ENCODE results near the gene KAT8. TPM values are rescaled to one million over a fixed set of nuclear protein-coding genes. Genes with fewer than 3 reads are reported as not detected.

The KAT8 gene
- total and polyA plus RNA-seq, 9 of the 15 experiments (the other 6 are each of a cell fraction or from before 2014, with no cell fraction given) = 10.0 to 98.5 (median 76.4) TPM

DNA sequence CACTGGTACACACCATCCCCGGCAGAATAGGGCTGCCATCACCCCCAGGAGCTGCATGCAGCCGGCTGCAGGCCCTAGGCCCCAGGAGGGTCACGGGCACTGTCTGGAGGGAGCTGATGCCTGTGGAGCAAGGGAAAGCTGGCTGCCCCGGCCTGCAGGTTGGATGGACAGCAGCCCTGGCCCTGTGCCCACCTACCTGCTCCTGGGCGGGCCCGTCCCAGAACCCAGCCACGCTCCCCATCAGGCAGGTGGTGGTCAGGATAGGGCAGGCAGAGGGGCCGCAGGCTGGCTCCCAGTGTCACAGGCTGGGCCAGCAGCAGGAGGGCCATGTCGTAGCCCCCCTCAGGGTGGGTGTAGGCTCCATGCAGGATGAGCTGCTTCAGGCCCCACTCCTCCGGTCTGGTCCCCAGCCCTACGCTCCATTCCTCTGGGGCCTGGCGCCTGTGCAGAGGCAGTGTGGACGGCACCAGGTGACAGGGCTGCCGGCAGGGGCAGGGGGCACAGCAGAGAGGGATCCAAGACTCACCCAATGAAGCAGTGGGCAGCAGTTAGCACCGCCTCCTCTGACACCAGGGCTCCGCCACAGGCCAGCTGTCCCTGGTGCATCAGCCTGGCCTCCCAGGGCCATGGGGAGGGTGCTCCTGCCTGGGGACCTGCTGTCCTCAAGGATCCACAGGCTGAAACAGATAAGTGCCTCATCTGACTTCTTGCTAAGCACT lies 32.7 kb upstream of the KAT8 start:
- no peak overlapping the region for H2AFZ ChIP-seq (ENCODE audit: low read depth, low read length)
- peaks cover 0 to 74% of the 10 kb centered on the region in 2 experiments; a peak in 3 of 5 replicates for H3K4me1 ChIP-seq (replicated peaks in 1 of 2; ENCODE audit: control insufficient read depth in 2 of 2, insufficient read depth in 2 of 2, low read length in 2 of 2)
- DNase-seq (ENCODE audit: extremely low read depth in 1 of 4, low spot score in 3 of 4) (no peak), FAIRE-seq (no peak), ATAC-seq (no peak)
- peaks cover 59% of the 10 kb centered on the region; the same call in 2 of the 3 replicates for H3K36me3 ChIP-seq (ENCODE audit: control insufficient read depth, insufficient read depth, low read length)
- intact Hi-C loops (cut with micrococcal nuclease) = no loop called here
- no peak overlapping the region for H3K27ac ChIP-seq (ENCODE audit: extremely low read depth, low read depth, low read length)
- H3K4me3 ChIP-seq = no peak overlapping the region
- no peaks in the 10 kb centered on the region for H3K9me3 ChIP-seq (replicated peaks; ENCODE audit: control insufficient read depth, insufficient read depth, low read depth, low read length)
- H3K79me2 ChIP-seq (ENCODE audit: control insufficient read depth, insufficient read depth, low read length) = no peaks in the 10 kb centered on the region; the same call in 2 of the 3 replicates
- no peak overlapping the region for H3K4me2 ChIP-seq (ENCODE audit: insufficient read depth, low read length)
- ChIA-PET POLR2A (interaction anchor here (0.6 to 3.4 kb wide), 10 partner anchors 10 to 134 kb away, joined by 3 to 32 read pairs (median 3); partner anchors contain the start of genes KAT8, VKORC1, ZNF646 and ZNF668), CTCF (ENCODE audit: low intra/inter-chr PET ratio) (no interaction called here)
- no TSS peak for BruUV-seq (replicated peaks)
- in situ Hi-C loops (cut with MboI) = no loop called here
- H4K20me1 ChIP-seq (replicated peaks; ENCODE audit: control insufficient read depth, insufficient read depth, low read length) = 0 out of 2 replicates have a peak, but pooled peaks cover 5% of the 10 kb centered on the region
- no peaks in the 10 kb centered on the region for H3K27me3 ChIP-seq (ENCODE audit: control insufficient read depth in 2 of 2, insufficient read depth in 2 of 2, low read length in 2 of 2)
- TF ChIP-seq PRPF4 (IDR thresholded peaks at IDR 0.05; ENCODE audit: insufficient read depth, low read depth, low read length, poor library complexity, severe bottlenecking) (no peak), POLR2G (IDR thresholded peaks at IDR 0.05; ENCODE audit: low read depth, low read length) (peak; percentile 68), RBFOX2 (IDR thresholded peaks at IDR 0.05; ENCODE audit: low read depth, low read length) (peak; percentile 61), RBM22 (IDR thresholded peaks at IDR 0.05; ENCODE audit: low read depth, low read length, poor library complexity, severe bottlenecking) (peak; percentile 44)
- peak overlapping the region in 1 of 2 experiments; percentile 33; a peak in 1 of 4 replicates for H3K9ac ChIP-seq (ENCODE audit: insufficient read depth in 1 of 2, low read depth in 2 of 2, low read length in 2 of 2)
- WGBS (ENCODE audit: insufficient coverage, low coverage, missing lambda C conversion rate) = 92% methylated on average over 15 of the region's 16 CpGs
- H3K9me1 ChIP-seq (ENCODE audit: control insufficient read depth, insufficient read depth, low read length) = no peaks in the 10 kb centered on the region
